ENCODE results near the gene DPYD. TPM values are rescaled to one million over a fixed set of nuclear protein-coding genes. Genes with fewer than 3 reads are reported as not detected.
A peak's percentile ranks its signal among the peaks of the same experiment; 100 is the strongest.

DPYD gene
- total and polyA plus RNA-seq, 12 donors = 4.1 to 22.0 (median 7.0) TPM

DNA sequence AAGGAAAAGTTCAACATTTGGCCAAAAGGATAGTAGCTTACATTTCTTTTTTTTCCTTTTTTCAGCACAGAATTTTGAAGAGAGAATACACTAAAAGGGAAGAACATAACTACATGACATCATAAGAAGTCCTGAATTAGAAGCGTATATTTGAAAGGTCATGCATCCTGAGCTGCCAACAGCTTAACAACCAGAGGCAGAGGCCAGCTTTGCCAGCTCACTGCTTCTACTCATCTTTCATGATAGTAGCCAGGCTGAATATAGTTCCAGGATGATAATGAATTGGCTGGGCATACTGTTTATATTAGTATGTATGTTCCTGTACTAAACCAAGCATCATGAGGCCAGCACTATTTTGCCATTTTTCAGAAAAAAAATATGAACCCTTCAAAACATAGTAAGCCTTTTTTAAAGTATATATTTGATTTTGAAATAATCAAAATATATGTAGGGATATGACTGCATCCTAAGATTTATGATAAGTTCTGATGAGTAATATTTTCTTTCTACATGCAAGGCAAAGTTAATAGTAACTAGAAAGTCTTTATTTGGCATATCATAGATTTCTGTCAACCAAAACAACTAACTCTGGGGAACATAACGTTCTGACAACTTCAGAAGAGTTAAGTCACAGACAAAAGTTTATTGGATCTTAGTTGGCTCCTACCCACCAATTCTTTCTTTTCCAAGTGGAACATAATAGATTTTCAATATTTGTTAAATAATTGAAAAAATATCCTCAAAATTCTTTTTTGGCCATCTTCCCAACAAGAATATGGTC, 123.2 kb downstream of the DPYD start:
- Histone ChIP-seq H3K4me1 (peaks cover 0 to 19% (median 8%) of the 10 kb centered on the region in 9 donors), H3K27me3 (no peaks in the 10 kb centered on the region), H3K4me3 (no peak overlapping the region), H3K36me3 (peaks cover 0 to 11% (median 0%) of the 10 kb centered on the region in 9 donors), H3K27ac (peak overlapping the region in 8 of 10 donors; percentile 46 to 74 (median 62)), H3K9me3 (no peaks in the 10 kb centered on the region)
- TF ChIP-seq, protein P1, sequence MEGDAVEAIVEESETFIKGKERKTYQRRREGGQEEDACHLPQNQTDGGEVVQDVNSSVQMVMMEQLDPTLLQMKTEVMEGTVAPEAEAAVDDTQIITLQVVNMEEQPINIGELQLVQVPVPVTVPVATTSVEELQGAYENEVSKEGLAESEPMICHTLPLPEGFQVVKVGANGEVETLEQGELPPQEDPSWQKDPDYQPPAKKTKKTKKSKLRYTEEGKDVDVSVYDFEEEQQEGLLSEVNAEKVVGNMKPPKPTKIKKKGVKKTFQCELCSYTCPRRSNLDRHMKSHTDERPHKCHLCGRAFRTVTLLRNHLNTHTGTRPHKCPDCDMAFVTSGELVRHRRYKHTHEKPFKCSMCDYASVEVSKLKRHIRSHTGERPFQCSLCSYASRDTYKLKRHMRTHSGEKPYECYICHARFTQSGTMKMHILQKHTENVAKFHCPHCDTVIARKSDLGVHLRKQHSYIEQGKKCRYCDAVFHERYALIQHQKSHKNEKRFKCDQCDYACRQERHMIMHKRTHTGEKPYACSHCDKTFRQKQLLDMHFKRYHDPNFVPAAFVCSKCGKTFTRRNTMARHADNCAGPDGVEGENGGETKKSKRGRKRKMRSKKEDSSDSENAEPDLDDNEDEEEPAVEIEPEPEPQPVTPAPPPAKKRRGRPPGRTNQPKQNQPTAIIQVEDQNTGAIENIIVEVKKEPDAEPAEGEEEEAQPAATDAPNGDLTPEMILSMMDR (IDR thresholded peaks at IDR 0.05) = no peak
- intact Hi-C loops (cut with DNase I) = no loop called here
- DNase-seq (peak; percentile 23 to 32), ATAC-seq (peak in 7 of 8 donors; percentile 47 to 97 (median 92))
- 51 to 52% methylated on average over 2 of the region's 2 CpGs for WGBS, 2 donors

DNA sequence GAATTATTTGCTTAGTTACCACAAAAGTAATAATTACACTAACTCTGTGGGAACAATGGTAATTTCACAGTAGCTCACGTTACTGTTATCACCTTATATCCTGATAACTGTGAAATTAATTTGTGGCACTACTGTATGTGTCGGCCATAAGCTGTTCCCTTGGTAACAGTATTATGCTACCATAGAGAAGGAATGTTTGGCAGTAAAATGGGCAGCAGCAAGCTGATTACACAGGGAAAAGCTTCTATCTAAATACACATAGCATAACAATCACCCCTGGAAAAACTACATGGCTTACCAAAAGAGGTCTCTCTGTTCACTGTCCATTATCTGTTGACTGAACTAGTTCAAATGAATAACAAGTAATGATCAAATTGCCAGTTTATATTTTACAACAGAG, 124.1 kb downstream of the DPYD start:
- no peak overlapping the region for H3K4me3 ChIP-seq
- DNase-seq = no peak
- TF ChIP-seq, protein P1 (IDR thresholded peaks at IDR 0.05) = no peak
- H3K36me3 ChIP-seq = peaks cover 0 to 11% (median 0%) of the 10 kb centered on the region in 9 donors
- peaks cover 0 to 21% (median 6%) of the 10 kb centered on the region in 9 donors for H3K4me1 ChIP-seq
- peak in 5 of 8 donors; percentile 50 to 66 (median 52) for ATAC-seq
- 41 to 48% methylated on average over 2 of the region's 2 CpGs for WGBS, 2 donors
- peak overlapping the region in 8 of 10 donors; percentile 46 to 74 (median 62) for H3K27ac ChIP-seq
- H3K27me3 ChIP-seq = no peaks in the 10 kb centered on the region
- H3K9me3 ChIP-seq = no peaks in the 10 kb centered on the region
- intact Hi-C loops (cut with DNase I) = no loop called here

DNA sequence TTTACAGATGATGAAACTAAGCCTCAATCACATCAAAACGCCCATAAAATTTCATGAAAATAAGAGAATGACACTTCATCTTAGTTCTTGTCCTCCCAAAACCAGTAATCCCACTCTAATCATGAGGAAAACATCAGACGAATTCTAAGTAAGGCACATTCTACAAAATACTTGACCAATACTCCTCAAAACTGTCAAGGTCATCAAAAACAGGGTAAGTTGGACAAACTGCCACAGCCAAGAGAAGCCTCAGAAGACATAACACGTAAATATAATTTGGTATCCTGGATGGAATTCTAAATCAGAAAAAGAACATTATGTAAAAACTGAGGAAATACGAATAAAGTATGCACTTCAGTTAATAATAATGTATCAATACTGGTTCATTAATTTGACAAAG, 128.2 kb downstream of the DPYD start:
- no peak overlapping the region for H3K27ac ChIP-seq
- WGBS, 2 donors = 89 to 97% methylated on average over 4 of the region's 4 CpGs
- ATAC-seq (no peak), DNase-seq (no peak)
- no peaks in the 10 kb centered on the region for H3K9me3 ChIP-seq
- no peaks in the 10 kb centered on the region for H3K27me3 ChIP-seq
- intact Hi-C loops (cut with DNase I) = no loop called here
- H3K4me1 ChIP-seq = peaks cover 0 to 22% (median 11%) of the 10 kb centered on the region in 9 donors
- no peaks in the 10 kb centered on the region for H3K36me3 ChIP-seq
- no peak overlapping the region for H3K4me3 ChIP-seq
- TF ChIP-seq, protein P1 (IDR thresholded peaks at IDR 0.05) = no peak

DNA sequence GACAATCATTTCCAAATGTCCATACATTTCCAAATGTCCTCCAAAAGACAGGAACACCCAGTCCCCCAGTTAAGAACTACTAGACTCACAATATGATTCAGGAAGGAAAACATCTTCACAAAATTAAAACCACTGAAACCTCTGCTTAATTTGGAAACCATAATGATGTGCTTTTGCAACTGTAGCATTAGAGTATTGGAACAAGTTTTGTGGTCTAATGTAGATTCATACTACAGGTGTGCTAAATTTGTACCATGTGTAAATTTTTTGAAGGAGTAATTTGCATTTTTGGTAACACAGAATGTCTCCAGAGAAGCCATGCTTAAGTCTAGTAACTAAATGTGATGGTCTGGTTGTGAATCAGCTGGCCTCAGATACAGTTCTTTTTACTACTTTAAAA, 129.6 kb downstream of the DPYD start:
- TF ChIP-seq, protein P1 (IDR thresholded peaks at IDR 0.05) = no peak
- DNase-seq = no peak
- H3K4me1 ChIP-seq = peaks cover 0 to 13% (median 5%) of the 10 kb centered on the region in 9 donors
- no peaks in the 10 kb centered on the region for H3K36me3 ChIP-seq
- intact Hi-C loops (cut with DNase I) = no loop called here
- H3K27me3 ChIP-seq = no peaks in the 10 kb centered on the region
- no peaks in the 10 kb centered on the region for H3K9me3 ChIP-seq
- H3K27ac ChIP-seq = no peak overlapping the region
- H3K4me3 ChIP-seq = no peak overlapping the region
- ATAC-seq = no peak

All from heart right ventricle (tissue), 16 donors.